SJCRH30 (cell line): ENCODE measurements around the gene SPATA24. TPM values are rescaled to one million over a fixed set of nuclear protein-coding genes. Genes with fewer than 3 reads are reported as not detected.
"Not testable (repeated sequence)": the region's sequence is repeated elsewhere in the genome, so short reads cannot be mapped to it uniquely, and the experiment has no call there.

Experiments
- DNase-seq, 2 experiments: peaks; one replicate each; pipeline ENCODE4 v3.0.0-alpha.2; 2015 to 2020
- H3K27ac ChIP-seq: fragments of 250-450 bp; sonication (Bioruptor Pico); 2 replicates; pipeline ENCODE4 v1.5.1; 2020; ENCODE audit warnings: mild to moderate bottlenecking, moderate library complexity
- H3K27me3 ChIP-seq: fragments of 250-450 bp; sonication (Bioruptor Pico); 2 replicates; pipeline ENCODE4 v1.5.1; 2020; ENCODE audit warnings: mild to moderate bottlenecking, moderate library complexity
- H3K36me3 ChIP-seq: fragments of 250-450 bp; sonication (Bioruptor Pico); 2 replicates; pipeline ENCODE4 v1.5.1; 2020; ENCODE audit warnings: mild to moderate bottlenecking, moderate library complexity
- H3K4me1 ChIP-seq: fragments of 250-450 bp; sonication (Bioruptor Pico); 2 replicates; pipeline ENCODE4 v1.5.1; 2020; ENCODE audit warnings: mild to moderate bottlenecking, moderate library complexity
- H3K4me3 ChIP-seq: fragments of 250-450 bp; sonication (Bioruptor Pico); 2 replicates; pipeline ENCODE4 v1.5.1; 2020; ENCODE audit warnings: mild to moderate bottlenecking, moderate library complexity
- H3K9me3 ChIP-seq: fragments of 250-450 bp; sonication (Bioruptor Pico); replicated peaks from 2 replicates; pipeline ENCODE4 v1.5.1; 2020; ENCODE audit warnings: mild to moderate bottlenecking, moderate library complexity
- total RNA-seq: library from RNA; depleted of rRNA; stranded (reverse); fragments of >200 nt; shearing (Covaris generic); gene quantifications from 2 replicates; pipeline ENCODE4 v1.2.3, GENCODE V29; 2014

The SPATA24 gene
- total RNA-seq, 1 experiment from 2014 or later = 8.8 TPM

DNA sequence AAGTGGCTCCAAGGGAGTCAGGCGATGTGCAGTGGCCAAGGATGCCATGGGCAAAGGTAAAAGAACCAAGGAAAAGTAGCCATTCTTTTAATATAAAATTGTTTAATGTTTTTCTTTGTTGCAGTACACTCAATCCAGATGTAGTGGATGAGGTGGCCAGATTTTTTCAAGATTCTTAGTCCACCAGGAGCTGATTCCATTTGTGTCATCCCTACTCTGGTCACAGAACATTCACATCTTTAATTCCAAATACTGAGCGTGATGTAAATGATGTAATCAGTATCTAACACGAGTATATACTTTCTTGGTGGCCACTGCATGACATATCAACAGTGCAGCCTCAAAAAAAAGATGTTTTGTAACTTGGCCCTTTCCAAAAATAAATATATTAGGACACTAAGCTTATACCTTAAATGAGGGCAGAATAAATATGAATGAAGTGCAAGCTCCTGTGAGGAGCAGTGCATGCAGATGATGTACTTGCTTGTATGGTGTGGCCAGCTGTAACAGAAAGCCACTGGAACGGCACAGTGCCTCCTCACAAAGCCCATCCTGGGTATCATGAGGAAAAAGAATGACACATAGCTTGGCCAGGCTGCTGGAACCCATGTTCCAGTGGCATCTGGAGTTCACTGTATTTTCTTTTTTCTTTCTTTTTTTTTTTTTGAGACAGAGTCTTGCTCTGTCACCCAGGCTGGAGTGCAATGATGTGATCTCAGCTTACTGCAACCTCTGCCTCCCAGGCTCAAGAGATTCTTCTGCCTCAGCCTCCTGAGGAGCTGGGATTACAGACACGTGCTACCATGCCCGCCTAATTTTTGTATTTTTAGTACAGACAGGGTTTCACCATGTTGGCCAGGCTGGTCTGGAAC, 6.5 kb upstream of the SPATA24 start:
- Histone ChIP-seq H3K4me1 (peaks cover 12% of the 10 kb centered on the region), H3K27me3 (no peaks in the 10 kb centered on the region), H3K36me3 (no peaks in the 10 kb centered on the region), H3K9me3 (no peaks in the 10 kb centered on the region), H3K27ac (no peak overlapping the region), H3K4me3 (no peak overlapping the region)
- DNase-seq = no peak

DNA sequence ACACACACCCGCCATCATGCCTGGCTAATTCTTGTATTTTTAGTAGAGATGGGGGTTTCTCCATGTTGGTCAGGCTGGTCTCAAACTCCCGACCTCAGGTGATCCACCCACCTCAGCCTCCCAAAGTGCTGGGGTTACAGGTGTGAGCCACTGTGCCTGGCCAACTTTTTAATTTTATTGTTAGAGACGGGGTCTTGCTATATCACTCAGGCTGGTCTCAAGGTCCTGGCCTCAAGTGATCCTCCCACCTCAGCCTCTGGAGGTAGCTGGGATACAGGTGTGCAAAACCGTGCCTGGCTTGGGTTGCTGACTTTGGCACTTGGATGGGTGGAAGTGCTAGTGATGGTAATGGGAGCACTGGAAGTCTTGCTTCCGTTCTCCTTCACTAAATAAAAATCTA, 5.2 kb upstream of the SPATA24 start:
- H3K9me3 ChIP-seq, DNase-seq, H3K27ac ChIP-seq, H3K27me3 ChIP-seq, H3K36me3 ChIP-seq, H3K4me3 ChIP-seq, H3K4me1 ChIP-seq: not testable (repeated sequence)

DNA sequence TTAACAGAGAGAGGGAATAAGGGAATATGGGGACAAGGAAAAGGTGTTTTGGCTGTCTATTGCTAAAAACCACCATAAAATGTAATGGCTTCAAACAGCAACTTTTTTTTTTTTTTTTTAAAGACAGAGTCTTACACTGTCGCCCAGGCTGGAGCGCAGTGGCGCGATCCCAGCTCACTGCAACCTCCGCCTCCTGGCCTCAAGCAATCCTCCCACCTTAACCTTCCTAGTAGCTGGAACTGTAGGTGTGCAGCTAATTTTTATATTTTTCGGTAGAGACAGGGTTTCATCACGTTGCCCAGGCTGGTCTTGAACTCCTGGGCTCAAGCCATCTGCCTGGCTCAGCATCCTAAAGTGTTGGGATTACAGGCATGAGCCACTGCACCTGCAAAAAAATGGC, 4.3 kb upstream of the SPATA24 start:
- no peaks in the 10 kb centered on the region for H3K4me1 ChIP-seq
- no peaks in the 10 kb centered on the region for H3K27me3 ChIP-seq
- H3K9me3 ChIP-seq = no peaks in the 10 kb centered on the region
- H3K36me3 ChIP-seq = no peaks in the 10 kb centered on the region
- no peak for DNase-seq
- no peak overlapping the region for H3K4me3 ChIP-seq
- no peak overlapping the region for H3K27ac ChIP-seq

DNA sequence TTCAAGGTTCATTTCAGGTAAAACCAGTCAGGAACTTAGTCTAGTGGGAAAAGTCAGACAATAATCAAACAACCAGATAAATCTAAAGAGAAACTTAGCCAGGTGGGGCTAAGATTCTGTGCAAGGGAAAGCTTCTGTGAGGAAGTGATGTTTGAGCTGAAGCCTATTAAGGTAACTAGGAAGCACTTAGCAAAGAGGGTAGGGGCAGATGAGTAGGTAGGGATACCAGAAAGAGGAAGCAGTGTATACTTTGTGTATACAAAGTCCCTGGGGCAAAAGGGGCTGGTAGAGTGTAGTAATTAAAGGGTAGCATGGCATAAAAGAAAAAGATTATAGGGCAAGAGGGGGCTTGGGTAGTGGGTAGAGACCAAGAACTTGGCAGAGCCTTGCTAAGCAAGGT, 3.6 kb upstream of the SPATA24 start:
- H3K4me1 ChIP-seq = no peaks in the 10 kb centered on the region
- no peaks in the 10 kb centered on the region for H3K27me3 ChIP-seq
- no peak overlapping the region for H3K4me3 ChIP-seq
- no peaks in the 10 kb centered on the region for H3K36me3 ChIP-seq
- DNase-seq = no peak
- no peak overlapping the region for H3K27ac ChIP-seq
- H3K9me3 ChIP-seq = no peaks in the 10 kb centered on the region

DNA sequence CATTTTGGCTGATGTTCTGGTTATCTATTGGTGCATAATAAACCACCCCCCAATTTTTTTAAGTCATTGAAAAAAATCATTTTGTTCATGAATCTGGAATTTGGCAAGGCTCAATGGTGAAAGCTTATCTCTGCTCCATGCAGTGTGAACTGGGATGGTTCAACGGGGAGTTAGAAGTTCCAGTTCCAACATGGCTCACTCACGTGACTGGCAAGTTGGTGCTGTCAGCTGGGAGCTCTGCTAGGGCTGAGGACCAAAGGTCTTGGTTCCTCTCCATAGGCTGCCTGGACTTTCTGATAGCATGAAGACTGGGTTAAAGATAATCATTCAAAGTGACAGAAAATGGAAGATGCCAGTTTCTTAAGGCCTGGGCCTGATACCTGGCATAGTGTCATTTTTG, 3.1 kb upstream of the SPATA24 start:
- Histone ChIP-seq H3K27me3 (no peaks in the 10 kb centered on the region), H3K9me3 (no peaks in the 10 kb centered on the region), H3K36me3 (no peaks in the 10 kb centered on the region), H3K4me1 (no peaks in the 10 kb centered on the region), H3K4me3 (no peak overlapping the region), H3K27ac (no peak overlapping the region)
- DNase-seq = no peak

DNA sequence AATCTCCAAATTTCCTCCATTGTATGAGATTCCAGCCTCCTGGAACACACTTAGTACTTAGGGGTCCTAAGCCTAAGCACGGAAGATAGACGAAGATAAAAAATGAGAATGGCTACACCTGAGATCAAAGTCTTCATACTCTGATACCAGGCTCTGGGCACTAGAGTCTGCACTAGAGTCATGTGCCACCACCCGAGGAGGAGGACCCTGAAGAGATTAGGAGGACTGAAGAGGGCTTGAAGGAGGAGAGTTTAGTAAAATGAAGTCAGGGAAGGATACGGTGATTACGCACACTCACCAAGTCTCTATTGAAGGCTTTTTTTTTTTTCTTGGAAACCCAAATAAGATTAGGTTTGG, 573 bp upstream of the SPATA24 start:
- no peaks in the 10 kb centered on the region for H3K36me3 ChIP-seq
- H3K4me3 ChIP-seq = peak overlapping the region; percentile 59

DNA sequence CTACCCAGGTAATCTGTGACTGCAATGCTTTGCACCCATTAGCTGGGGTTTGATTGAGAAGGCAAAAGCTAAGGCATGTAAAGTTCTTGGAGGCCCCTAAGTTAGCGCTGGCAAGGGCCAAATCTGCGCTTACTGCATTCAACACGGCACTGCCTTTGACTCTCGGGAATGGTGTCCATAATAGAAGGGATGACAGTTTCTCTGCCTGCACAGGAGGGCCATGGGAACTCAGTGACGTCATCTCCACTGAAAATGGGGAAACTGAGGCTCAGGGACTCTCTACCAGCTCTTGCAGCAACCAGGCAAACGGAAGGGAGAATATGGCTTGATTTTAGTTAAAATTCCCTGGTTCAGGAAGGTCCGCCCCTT, 487 bp downstream of the SPATA24 start:
- Histone ChIP-seq H3K27me3 (no peaks in the 10 kb centered on the region), H3K4me1 (no peaks in the 10 kb centered on the region), H3K36me3 (no peaks in the 10 kb centered on the region), H3K27ac (peak overlapping the region; percentile 60), H3K4me3 (peak overlapping the region; percentile 59), H3K9me3 (no peaks in the 10 kb centered on the region)
- no peak for DNase-seq

More for the DNA sequence above, 573 bp upstream of the SPATA24 start:
- Histone ChIP-seq H3K4me1 (no peaks in the 10 kb centered on the region), H3K27ac (peak overlapping the region; percentile 60), H3K9me3 (no peaks in the 10 kb centered on the region), H3K27me3 (no peaks in the 10 kb centered on the region)
- DNase-seq = no peak

DNA sequence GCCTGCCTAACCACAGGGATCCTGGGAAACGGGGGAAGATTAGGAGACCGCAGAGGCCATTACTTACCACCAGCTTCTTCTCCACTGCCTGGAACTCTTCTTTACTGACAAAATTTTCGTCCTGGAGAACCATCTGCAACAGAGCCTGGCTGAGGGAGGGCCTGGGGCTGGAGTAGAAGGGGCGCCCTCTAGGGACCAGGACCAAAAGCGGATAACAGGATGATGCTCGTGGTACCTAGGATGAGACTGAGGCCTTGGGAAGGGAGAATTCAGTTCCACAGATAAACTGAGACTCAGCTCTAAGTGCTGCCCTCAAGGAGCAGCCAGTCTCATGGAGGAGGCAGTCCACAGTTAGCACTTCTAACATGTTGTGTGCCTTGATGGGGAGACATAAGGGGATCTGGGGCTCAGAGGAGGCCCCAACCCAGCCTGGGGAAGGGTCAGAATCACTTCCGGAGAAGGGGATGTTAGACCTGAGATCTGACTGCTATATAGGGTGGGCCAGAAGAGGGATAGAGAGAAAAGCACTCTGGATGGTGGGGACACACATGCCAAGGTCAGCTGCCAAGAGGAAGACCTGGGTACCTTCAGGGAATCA, 1.2 kb downstream of the SPATA24 start:
- no peaks in the 10 kb centered on the region for H3K36me3 ChIP-seq
- H3K9me3 ChIP-seq = no peaks in the 10 kb centered on the region
- no peaks in the 10 kb centered on the region for H3K27me3 ChIP-seq
- DNase-seq = peak; percentile 49 to 63
- H3K4me1 ChIP-seq = no peaks in the 10 kb centered on the region
- H3K27ac ChIP-seq = no peak overlapping the region
- no peak overlapping the region for H3K4me3 ChIP-seq

DNA sequence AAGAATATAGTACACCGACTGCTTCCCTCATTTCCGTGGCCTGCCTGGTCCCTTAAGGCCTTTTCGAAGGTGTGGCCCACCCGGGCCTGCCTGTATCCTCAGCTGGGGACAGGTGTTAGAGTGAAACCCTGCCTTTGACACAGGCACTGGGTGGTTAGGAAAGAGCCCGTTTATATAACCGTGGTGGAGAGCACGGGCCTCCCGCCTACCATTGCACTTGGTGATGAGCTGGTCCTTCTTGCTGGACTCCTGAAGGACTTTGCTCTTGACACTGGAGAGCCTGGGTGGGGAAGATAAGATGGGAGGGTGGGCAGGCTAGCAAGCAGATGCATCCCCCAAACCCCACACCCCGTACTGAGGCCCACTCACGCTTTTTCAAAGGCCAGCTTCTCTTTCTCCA, 2.3 kb downstream of the SPATA24 start:
- H3K27ac ChIP-seq = no peak overlapping the region
- no peaks in the 10 kb centered on the region for H3K36me3 ChIP-seq
- no peak overlapping the region for H3K4me3 ChIP-seq
- H3K4me1 ChIP-seq = no peaks in the 10 kb centered on the region
- no peaks in the 10 kb centered on the region for H3K27me3 ChIP-seq
- H3K9me3 ChIP-seq = no peaks in the 10 kb centered on the region
- DNase-seq = no peak

DNA sequence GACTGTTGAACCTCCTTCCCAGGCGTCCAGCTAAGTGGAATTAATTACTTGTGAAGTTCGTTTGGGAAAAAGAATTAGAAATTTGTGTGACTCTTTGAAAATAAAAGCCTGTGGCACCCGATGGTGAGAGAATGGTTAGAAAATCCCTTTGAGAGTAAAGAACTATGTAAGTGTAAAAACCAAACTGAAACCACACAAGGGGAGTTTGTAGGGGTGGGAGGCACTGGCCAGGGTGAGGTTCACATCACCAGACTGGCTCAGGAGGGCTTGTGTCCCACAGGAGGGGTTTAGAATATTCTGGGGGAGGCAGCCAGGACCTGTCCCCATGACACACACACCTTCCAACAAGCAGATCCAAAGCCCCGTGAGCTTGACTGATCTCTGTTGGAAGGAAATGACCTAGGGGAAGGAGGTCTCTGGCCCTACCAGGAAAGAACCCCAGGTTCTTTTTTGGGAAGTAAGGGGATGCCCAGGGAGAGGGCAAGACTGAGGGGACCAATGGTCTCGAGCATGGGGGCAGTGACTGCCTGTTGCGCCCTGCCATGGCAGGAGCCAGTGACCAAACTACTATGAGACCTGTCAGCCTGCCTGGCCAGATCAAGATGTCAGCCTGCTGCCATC, 4.3 kb downstream of the SPATA24 start:
- H3K36me3 ChIP-seq = no peaks in the 10 kb centered on the region
- peaks cover 14% of the 10 kb centered on the region for H3K4me1 ChIP-seq
- H3K9me3 ChIP-seq = no peaks in the 10 kb centered on the region
- H3K27me3 ChIP-seq = no peaks in the 10 kb centered on the region
- H3K4me3 ChIP-seq = no peak overlapping the region
- DNase-seq = no peak
- H3K27ac ChIP-seq = no peak overlapping the region

DNA sequence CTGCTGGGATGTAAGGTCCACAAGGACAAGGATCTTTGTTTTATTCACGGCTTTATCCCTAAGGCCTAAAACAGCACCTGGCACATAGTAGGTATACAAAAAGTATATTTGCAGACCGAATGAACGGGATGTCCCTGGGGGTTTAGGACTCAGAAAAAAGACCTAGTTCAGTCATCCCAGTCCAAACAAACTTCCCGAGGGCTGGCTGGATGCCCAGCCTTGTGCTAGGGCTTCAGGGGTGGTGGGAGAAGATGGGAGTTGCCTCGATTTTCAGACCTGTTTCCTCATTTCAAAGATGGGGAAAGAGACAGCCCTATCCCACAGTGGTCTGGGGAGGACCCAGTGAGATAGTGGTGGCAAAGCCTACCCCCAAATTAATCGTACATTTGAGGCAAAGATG, 6.0 kb downstream of the SPATA24 start:
- Histone ChIP-seq H3K9me3 (0 out of 2 replicates have a peak, but pooled peaks cover 3% of the 10 kb centered on the region), H3K4me3 (no peak overlapping the region), H3K27ac (no peak overlapping the region), H3K4me1 (peaks cover 14% of the 10 kb centered on the region), H3K36me3 (no peaks in the 10 kb centered on the region), H3K27me3 (no peaks in the 10 kb centered on the region)
- peak in 1 of 2 experiments; percentile 56 for DNase-seq

DNA sequence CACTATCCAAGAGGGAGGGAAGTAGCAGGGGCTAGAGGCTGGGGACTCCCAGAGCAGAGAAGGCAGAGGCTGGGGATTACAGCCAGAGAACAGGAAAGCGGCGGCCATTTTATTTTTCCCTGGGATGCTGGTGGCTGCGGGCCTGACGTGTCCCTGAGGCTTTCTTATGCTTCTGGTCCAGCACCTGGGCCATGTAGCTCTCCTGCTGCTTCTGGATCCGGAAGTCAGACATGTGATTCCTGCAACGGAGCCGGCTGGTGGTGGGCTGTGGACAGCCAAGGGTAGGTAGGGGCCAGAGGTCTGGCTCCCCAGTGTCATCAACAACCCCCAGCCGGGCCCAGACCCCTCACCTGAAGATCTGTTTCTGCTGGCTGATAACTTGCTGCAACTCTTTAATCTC, 7.2 kb downstream of the SPATA24 start:
- Histone ChIP-seq H3K27me3 (no peaks in the 10 kb centered on the region), H3K9me3 (0 out of 2 replicates have a peak, but pooled peaks cover 3% of the 10 kb centered on the region), H3K27ac (no peak overlapping the region), H3K4me3 (no peak overlapping the region), H3K36me3 (no peaks in the 10 kb centered on the region), H3K4me1 (peaks cover 14% of the 10 kb centered on the region)
- no peak for DNase-seq

DNA sequence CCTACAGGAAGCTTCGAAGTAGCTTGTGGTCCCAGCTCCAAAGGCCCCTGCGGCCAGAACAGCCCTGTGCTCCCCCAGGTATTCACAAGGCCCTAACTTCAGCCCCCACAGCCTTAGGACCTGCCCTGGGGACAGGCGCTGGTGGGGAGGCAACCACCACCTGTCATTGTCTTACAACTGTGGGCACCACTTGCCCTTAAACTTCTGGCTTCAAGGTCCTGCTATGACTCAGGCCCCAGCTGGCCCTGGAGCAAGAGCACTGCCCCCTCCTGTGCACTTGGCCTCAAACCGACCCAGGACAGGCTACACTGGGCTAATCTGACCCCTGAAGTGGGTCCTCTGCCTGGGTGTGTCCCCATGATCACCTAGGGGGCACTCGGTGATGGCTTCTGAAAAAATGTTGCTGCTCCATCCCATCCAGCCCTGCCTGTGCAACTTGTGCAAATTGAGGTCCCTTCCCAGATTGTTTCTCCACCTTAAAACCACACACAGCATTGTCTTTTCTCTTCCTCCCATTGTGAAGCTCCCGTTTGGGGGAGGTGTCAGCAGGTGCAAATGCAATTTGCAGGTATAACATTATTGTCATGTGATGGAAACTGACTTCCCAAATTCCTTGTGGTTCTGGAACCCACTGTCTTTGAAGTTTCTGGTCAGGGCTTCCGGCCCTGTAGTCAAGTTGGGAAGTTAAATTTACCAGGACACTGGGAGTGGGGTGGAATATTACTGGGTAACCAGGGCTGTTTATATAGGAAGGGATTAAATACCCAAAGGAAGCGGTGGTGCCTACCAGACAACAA, 7.8 kb downstream of the SPATA24 start:
- DNase-seq = peak; percentile 81 to 84
- Histone ChIP-seq H3K27me3 (no peaks in the 10 kb centered on the region), H3K9me3 (0 out of 2 replicates have a peak, but pooled peaks cover 3% of the 10 kb centered on the region), H3K4me3 (no peak overlapping the region), H3K4me1 (peaks cover 14% of the 10 kb centered on the region), H3K27ac (peak overlapping the region; percentile 37), H3K36me3 (no peaks in the 10 kb centered on the region)

DNA sequence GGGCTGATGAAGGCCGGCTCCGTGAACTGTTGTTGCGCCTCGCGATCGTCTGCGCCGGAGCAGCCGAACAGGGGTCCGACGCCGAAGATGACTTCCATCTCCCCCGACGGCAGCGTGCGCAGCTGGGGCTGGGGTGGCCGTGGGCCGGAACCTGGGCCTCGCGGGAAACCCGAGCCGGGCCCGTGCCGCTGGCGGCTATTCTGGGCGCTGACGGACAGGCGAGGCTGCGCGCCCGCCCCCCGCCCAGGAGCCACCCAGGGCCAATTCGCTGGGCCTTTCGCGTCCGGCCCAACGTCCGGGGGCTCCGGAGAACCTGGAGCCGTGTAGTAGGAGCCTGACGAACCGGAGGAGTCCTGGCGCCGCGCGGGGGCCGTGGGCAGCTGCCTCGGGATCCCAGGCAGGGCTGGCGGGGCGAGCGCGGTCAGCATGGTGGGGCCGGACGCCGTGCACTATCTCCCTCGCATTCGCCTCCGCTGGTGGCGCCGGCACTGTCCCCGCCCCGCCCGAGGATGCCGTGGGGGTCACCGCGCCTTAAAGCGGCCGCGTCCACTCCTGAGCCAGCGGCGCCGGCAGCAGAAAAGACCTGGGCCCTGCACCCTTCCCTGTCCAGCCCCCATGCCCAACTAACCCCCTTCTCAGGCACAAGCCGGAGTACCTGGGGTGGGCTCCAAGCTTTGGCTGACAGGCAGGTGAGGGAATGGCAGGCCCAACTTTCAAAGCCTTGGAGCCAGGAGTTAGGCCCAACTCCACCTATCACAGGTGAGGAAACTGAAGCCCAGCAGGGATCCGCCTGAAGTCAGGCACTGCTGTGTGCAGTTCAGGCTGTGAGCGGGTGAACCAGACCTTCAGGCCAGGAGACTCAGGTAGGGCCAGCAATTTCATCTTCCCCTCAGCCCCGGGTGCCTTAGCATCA, 9.0 kb downstream of the SPATA24 start, which contains the start of gene PROB1:
Gene PROB1, minus strand, starts transcription at position 451 of the 913 bp plus-strand sequence. Its CDS starts 23 bp downstream, at position 428.
- Histone ChIP-seq H3K9me3 (0 out of 2 replicates have a peak, but pooled peaks cover 3% of the 10 kb centered on the region), H3K27me3 (no peaks in the 10 kb centered on the region), H3K4me3 (no peak within 1 kb of the TSS), H3K36me3 (no peaks in the 10 kb centered on the region), H3K27ac (peak within 1 kb of the TSS; percentile 37), H3K4me1 (peaks cover 14% of the 10 kb centered on the region)
- DNase-seq = no peak
